ENCODE measurements around the gene PPP1R9A. TPM values are rescaled to one million over a fixed set of nuclear protein-coding genes. Genes with fewer than 3 reads are reported as not detected.

PPP1R9A gene
- total RNA-seq, 1 donor from 2014 or later, result 1.5 TPM

GRCh38 chr7:95126053-95126709 is 218.8 kb downstream of the PPP1R9A start:
- Histone ChIP-seq H3K4me1 (no peaks in the 10 kb centered on the region), H3K9me3 (no peaks in the 10 kb centered on the region), H3K36me3 (no peaks in the 10 kb centered on the region), H3K27me3 (no peaks in the 10 kb centered on the region), H3K4me3 (no peak overlapping the region), H3K27ac (no peak overlapping the region)
- intact Hi-C loops (cut with DNase I), result no loop called here
- TF ChIP-seq POLR2A (IDR thresholded peaks at IDR 0.05), result no peak
- TF ChIP-seq, protein P1, sequence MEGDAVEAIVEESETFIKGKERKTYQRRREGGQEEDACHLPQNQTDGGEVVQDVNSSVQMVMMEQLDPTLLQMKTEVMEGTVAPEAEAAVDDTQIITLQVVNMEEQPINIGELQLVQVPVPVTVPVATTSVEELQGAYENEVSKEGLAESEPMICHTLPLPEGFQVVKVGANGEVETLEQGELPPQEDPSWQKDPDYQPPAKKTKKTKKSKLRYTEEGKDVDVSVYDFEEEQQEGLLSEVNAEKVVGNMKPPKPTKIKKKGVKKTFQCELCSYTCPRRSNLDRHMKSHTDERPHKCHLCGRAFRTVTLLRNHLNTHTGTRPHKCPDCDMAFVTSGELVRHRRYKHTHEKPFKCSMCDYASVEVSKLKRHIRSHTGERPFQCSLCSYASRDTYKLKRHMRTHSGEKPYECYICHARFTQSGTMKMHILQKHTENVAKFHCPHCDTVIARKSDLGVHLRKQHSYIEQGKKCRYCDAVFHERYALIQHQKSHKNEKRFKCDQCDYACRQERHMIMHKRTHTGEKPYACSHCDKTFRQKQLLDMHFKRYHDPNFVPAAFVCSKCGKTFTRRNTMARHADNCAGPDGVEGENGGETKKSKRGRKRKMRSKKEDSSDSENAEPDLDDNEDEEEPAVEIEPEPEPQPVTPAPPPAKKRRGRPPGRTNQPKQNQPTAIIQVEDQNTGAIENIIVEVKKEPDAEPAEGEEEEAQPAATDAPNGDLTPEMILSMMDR (IDR thresholded peaks at IDR 0.05), result no peak
- no peak for TF ChIP-seq POLR2AphosphoS5 (IDR thresholded peaks at IDR 0.05; ENCODE audit: insufficient read depth in 1 of 2, low read depth in 1 of 2)
- DNase-seq (ENCODE audit: extremely low spot score in 2 of 2), result no peak

DNA sequence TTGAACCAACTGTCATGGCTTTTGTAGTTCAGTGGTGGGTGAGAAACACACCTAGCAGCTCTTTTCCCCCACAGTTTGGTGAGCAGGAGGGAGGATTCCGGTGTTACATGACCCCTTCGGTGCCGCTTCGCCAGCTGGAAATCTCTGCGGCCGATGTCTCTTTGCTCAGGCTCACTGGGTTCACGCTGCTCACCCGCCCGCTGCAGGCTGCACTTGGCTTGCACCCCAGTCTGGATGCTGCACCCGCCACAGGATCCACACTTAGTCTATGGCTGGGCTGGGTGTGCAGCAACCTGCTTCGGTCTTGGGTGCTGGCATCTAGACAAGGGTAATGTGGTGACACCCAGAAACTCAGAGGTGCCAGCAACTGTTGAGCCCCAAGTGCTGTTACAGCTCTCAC is 225.1 kb downstream of the PPP1R9A start:
- H3K4me3 ChIP-seq, result no peak overlapping the region
- DNase-seq (ENCODE audit: extremely low spot score in 2 of 2), result no peak
- H3K4me1 ChIP-seq, result no peaks in the 10 kb centered on the region
- no peaks in the 10 kb centered on the region for H3K27me3 ChIP-seq
- no peaks in the 10 kb centered on the region for H3K36me3 ChIP-seq
- intact Hi-C loops (cut with DNase I), result no loop called here
- H3K27ac ChIP-seq, result no peak overlapping the region
- H3K9me3 ChIP-seq, result no peaks in the 10 kb centered on the region
- TF ChIP-seq, protein P1 (IDR thresholded peaks at IDR 0.05), result no peak
- TF ChIP-seq POLR2AphosphoS5 (IDR thresholded peaks at IDR 0.05; ENCODE audit: insufficient read depth in 1 of 2, low read depth in 1 of 2), result no peak
- no peak for TF ChIP-seq POLR2A (IDR thresholded peaks at IDR 0.05)

DNA sequence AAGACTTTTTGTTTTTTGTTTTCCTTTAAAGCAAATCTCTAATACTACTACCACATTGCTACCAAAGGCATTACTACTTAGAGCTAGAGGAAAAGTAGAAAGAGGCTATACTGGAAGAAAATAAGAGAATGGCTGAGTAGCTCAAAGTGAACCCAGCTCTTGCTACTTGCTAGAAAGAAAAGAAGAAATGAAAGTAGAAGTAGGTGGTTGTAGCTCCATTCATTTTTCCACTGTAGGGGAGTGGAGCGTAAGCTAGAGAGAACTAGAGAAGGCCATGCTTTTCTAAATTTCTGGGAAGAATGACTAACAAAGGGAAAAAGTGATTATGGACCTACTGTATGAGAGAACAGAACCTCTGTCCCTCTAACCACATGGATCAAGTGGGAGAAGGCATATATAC is 232.5 kb downstream of the PPP1R9A start:
- no peak for TF ChIP-seq POLR2A (IDR thresholded peaks at IDR 0.05)
- TF ChIP-seq POLR2AphosphoS5 (IDR thresholded peaks at IDR 0.05; ENCODE audit: insufficient read depth in 1 of 2, low read depth in 1 of 2), result no peak
- TF ChIP-seq, protein P1 (IDR thresholded peaks at IDR 0.05), result no peak
- Histone ChIP-seq H3K36me3 (no peaks in the 10 kb centered on the region), H3K9me3 (no peaks in the 10 kb centered on the region), H3K27ac (no peak overlapping the region), H3K27me3 (no peaks in the 10 kb centered on the region), H3K4me1 (no peaks in the 10 kb centered on the region), H3K4me3 (no peak overlapping the region)
- DNase-seq (ENCODE audit: extremely low spot score in 2 of 2), result no peak
- intact Hi-C loops (cut with DNase I), result no loop called here

DNA sequence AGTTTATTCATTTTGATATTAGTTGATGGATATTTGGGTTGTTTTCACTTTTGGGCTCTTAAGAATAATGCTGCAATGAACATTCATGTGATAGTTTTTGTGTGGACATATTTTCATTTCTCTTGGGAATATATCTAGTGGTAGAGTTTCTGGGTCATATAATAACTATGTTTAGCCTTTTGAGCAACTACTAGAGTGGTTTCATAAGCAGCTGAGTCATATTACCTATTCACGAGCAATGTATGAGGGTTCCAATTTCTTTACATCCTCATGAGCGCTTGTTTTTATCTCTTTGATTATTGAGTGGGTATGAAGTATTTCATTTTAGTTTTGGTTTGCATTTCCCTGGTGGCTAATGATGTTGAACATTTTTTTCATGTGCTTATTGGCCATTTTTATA is 234.4 kb downstream of the PPP1R9A start:
- Histone ChIP-seq H3K4me3 (no peak overlapping the region), H3K27ac (no peak overlapping the region), H3K36me3 (no peaks in the 10 kb centered on the region), H3K27me3 (no peaks in the 10 kb centered on the region), H3K9me3 (no peaks in the 10 kb centered on the region), H3K4me1 (no peaks in the 10 kb centered on the region)
- no peak for DNase-seq (ENCODE audit: extremely low spot score in 2 of 2)
- no peak for TF ChIP-seq POLR2A (IDR thresholded peaks at IDR 0.05)
- TF ChIP-seq, protein P1 (IDR thresholded peaks at IDR 0.05), result no peak
- TF ChIP-seq POLR2AphosphoS5 (IDR thresholded peaks at IDR 0.05; ENCODE audit: insufficient read depth in 1 of 2, low read depth in 1 of 2), result no peak
- intact Hi-C loops (cut with DNase I), result no loop called here

- no peak for TF ChIP-seq POLR2A (IDR thresholded peaks at IDR 0.05)
- TF ChIP-seq POLR2AphosphoS5 (IDR thresholded peaks at IDR 0.05; ENCODE audit: insufficient read depth in 1 of 2, low read depth in 1 of 2), result no peak
- TF ChIP-seq, protein P1 (IDR thresholded peaks at IDR 0.05), result no peak
- Histone ChIP-seq H3K27ac (no peak overlapping the region), H3K4me3 (no peak overlapping the region), H3K9me3 (no peaks in the 10 kb centered on the region), H3K4me1 (no peaks in the 10 kb centered on the region), H3K36me3 (no peaks in the 10 kb centered on the region), H3K27me3 (no peaks in the 10 kb centered on the region)
- intact Hi-C loops (cut with DNase I), result no loop called here
- no peak for DNase-seq (ENCODE audit: extremely low spot score in 2 of 2)
Observed at GRCh38 chr7:95144256-95144655, 236.9 kb downstream of the PPP1R9A start.
